Measurements from ENCODE around the gene STEAP3.

STEAP3 gene

DNA sequence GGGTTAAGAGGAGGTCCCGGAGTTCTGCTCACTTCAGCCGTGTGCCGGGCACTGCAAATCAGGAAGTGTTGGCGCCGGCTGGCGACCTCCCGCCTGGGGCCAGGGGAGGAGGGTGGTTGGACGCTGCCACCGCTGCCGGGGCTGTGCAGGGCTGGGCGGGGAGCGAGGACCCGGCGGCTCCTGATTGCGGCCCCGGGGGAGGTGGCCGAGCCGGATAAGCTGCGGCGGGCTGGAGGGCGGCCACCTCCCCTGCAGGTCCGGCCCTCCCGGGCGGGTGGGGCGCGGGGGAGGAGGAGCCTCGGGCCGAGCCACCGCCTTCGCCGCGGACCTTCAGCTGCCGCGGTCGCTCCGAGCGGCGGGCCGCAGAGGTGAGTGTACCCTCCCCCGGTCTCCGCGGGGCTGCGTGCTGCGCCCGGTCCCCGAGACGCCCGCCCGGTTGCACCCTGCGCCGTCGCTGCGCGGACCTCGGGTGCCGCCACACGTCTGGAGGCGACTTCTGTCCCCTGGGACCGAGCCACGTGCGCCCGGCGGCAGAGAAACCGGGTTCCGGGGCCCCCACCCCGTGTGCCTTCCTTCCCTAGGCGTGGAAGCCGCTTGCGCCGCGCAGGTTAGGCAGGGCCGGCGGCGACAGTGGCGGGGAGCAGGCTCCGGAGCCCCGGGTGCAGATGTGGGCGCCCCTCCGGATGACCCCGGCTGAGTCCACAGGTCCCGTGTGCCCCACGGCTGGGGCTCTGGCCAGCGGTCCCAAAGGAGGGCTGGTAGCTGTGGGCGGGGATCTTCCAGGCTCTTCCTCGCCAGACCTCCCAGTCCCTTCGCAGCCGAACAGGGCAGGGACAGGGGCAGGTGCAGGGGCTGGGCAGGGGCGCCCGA is at the start of gene STEAP3:
Gene STEAP3 (plus strand): TSS at position 314 of the 870 bp plus-strand sequence. CDS start 7,179 bp downstream, outside the sequence.
- peak; percentile 77 for DNase-seq (ENCODE audit: low spot score)

- peak; percentile 34 for DNase-seq (ENCODE audit: low spot score)
Measured at GRCh38 chr2:119174216-119174992, 49.2 kb upstream of the STEAP3 start.

GRCh38 chr2:119174993-119175347 is 48.7 kb upstream of the STEAP3 start:
- DNase-seq (ENCODE audit: low spot score) = no peak

DNA sequence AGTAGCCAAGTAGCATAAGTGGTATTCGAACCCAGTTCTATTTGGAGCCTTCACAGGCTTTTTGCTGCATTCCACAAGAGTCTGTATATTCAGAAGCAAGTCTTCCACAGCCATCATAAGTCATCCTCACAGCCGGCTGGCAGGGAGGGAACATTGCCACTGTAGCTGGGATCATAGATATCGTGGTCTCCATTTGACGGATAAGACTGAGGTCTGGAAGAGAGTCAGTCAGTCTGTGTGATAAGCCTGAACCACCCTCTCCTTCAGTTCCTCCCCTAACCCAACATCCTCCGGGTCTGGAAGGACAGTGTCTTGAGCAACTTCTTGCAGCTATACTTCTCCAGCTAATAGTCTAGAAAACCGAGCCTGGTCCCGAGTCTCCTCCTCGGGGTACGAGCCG is 48.1 kb upstream of the STEAP3 start:
- no peak for DNase-seq (ENCODE audit: low spot score)

DNA sequence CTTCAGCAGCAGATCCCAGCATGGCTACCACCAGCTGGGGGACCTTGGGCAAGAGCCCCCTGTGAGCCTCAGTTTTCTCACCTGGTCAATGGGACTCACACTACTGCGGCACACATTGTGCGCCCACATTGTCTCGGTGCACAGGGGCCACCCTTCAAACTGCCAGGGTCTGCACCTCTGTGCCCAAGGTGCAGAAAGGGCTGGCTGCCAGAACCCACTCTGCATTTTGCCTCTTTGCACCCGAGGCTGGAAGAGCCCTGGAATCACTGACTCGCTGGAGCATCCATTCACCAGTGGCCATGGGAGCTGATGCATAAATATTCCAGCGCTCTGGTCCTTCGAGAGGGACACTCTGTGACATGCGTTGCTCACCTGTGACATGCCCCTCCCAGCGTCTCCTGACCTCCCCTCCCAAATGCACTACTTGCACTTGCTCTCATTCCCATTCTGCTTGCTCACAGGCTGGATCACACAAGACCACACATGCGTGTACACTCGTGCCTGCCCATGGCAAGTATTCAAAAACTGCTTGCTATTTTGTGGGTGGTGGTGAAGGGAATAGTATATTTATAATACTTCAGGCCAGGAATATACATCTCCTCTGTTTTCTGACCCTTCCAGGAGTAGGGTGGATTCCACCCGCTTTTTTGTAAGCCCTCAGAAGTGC is 46.3 kb upstream of the STEAP3 start:
- no peak for DNase-seq (ENCODE audit: low spot score)

GRCh38 chr2:119177838-119178190 is 45.8 kb upstream of the STEAP3 start:
- DNase-seq (ENCODE audit: low spot score) = no peak

- DNase-seq (ENCODE audit: low spot score) = no peak
Measured at GRCh38 chr2:119178776-119179175, 44.9 kb upstream of the STEAP3 start.

- DNase-seq (ENCODE audit: low spot score) = no peak
Measured at GRCh38 chr2:119179202-119179601, 44.4 kb upstream of the STEAP3 start.

DNA sequence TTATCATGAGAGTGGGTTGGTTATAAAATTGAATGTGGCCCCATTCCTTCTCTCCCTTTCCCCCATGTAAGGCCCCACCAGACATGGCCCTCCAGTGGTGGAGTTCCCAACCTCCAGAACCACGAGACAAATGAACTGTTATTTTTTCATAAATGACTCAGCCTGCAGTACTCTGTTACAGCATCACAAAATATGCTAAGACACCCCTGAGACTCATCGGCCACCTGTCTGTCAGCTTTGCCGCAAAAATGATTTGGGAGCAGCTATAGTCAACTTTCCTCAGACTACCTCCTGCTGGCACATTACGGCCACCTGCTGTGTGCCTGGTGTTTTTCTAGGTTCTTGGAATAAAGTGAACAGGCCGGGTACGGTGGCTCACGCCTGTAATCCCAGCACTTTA is 43.6 kb upstream of the STEAP3 start:
- no peak for DNase-seq (ENCODE audit: low spot score)

DNA sequence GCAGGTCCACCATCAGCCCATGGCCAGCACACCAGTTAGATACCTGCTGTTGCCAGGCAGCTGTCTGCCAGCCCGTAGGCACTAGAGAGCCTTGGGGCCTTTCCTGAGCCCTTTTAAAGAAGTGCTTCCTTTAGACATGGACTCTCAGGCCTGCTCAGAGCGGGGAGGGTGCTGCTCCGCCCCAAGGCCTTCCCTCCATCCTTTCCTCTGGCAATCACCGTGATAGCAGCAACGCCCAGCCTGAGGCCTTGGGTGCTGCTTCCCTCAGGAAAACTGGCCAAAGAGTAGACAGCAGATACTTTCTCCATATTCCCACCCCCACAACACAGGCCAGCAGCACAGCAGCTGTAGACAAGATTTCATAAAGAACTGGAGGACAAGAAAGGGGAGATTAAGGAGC is 42.7 kb upstream of the STEAP3 start:
- no peak for DNase-seq (ENCODE audit: low spot score)

GRCh38 chr2:119181391-119181790 is 42.2 kb upstream of the STEAP3 start:
- no peak for DNase-seq (ENCODE audit: low spot score)

GRCh38 chr2:119181791-119182445 is 41.7 kb upstream of the STEAP3 start:
- no peak for DNase-seq (ENCODE audit: low spot score)

DNA sequence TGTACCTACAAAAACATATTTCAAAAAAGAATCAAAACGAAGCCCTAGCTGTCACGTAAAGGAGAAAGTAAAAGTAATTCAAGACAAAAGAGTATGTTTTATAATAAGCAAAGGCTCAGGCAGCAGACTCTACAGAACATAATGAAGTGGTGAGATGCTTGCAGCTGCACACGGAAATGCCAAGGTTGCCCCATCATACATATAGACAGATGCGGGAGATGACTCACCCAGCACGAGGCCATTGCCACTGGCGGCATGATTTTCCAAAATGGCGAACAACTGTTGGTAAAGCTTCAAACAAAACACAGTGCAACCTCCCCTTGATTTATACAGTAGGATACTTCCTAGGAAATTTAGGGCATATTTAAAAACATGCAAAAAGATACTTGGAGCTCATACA is 39.1 kb upstream of the STEAP3 start:
- DNase-seq (ENCODE audit: low spot score) = peak; percentile 43

DNA sequence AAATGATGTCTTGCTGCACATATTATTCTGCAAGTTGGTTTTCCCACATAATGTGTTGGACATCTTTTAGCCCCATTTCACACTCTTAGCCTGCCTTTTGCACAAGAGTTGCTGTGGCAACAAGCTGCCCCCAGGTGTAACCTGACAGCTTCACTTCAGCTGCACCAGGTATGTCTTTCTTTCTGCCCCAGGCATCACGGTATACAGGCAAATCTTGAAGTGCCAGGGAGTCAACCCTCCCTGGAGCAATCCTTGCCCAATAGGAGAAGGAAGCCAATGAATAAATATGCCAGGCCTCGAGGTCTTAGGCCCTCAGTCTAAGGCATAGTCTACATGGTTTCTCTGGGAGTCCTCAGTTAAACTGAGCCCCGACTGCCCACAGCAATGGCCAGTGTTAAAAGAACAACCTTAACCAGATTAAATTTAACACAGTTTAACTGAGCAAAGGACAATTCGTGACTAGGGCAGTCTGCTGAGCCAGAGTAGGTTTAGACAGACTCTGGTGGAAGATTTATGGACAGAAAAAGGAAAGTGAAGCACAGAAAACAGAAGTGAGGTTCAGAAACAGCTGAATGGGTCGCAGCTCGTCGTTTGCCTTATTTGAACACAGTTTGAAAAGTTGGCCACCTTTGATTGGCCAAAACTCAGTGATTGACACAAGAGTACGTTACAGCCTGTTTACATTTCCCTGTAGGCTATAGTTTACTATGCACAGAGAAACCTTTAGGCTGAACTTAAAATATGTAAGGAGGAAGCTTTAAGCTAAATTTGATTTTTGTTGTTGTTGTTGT is 33.1 kb upstream of the STEAP3 start:
- DNase-seq (ENCODE audit: low spot score) = no peak

DNA sequence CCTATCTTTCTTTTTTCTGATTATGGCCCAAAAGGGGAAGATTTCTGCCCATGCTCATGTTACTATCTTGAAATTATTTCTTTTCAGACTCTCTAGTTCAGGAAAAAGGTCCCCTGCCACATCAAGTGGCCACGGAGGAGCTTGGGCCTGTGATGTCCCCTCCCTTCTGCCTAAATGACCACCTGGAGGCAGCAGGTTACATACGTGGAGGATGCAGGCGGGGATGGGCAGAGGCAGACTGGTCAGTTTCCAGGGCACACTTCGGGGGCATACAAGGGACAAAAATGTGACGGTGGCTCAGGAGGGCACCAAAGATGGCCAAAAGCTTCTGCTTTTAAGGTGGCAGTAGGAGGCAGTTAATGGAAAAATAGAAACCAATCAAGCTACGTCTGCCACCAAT is 30.7 kb upstream of the STEAP3 start:
- DNase-seq (ENCODE audit: low spot score) = no peak

- DNase-seq (ENCODE audit: low spot score) = no peak
Measured at GRCh38 chr2:119195001-119195400, 28.6 kb upstream of the STEAP3 start.

DNA sequence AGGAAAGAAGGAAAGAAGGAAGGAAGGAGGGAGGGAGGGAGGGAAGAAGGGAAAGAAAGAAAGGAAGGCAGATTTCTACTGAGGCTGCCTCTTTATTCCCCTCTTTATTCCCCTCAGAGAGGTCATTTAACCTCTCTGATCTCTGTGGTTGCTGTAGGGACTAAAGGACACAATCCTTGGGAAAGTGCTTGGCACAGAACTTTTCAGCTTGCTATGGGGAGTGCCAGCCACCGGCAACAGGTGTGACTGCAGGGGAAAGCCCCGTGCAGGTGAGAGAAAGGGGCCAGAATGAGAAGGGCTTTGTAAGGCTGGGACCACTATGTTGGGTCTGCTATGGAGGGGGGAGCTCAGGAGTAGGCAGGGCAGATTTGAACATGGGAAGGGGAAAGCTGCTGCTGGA is 27.7 kb upstream of the STEAP3 start:
- no peak for DNase-seq (ENCODE audit: low spot score)

DNA sequence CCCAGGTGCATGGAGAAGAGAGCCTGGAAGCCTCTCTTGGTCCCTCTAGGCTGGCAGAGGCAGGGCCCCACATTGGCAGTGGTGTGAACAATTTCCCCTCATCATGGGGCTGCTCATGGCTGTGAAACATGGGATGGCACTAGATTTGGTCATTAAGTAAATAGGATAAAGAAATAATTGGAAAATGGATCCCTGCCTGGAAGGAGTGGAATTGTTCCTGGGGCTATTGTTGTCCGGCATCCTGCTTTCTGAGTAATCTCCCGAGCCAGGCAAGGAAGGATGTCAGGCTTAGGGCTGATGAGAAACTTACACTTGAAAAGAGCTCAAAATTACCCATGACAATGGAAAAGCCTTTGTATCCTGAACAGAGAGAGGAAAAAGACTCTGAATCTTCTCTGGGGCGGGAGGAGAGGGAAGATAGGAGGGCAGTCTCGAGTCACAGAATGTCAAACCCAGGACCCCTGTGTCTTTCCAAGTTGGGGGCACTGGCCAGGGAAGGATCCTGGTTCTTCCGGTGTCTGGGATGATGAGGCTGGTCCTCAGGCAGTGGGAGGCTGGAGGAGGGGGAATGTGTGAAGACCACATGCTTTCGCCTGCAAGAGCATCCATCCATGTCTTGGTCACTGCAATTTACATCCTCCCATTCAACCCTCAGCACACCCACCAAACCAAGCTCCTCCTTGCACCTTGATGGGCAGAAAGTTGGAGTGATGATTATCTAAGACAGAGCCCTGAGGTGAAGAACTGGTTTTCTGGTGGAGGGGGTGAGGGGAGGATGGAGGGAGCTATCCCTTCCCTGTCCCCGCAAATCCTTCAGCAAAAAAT is 27.1 kb upstream of the STEAP3 start:
- no peak for DNase-seq (ENCODE audit: low spot score)

- DNase-seq (ENCODE audit: low spot score) = no peak
Measured at GRCh38 chr2:119197126-119197405, 26.6 kb upstream of the STEAP3 start.

- DNase-seq (ENCODE audit: low spot score) = no peak
Measured at GRCh38 chr2:119197529-119198239, 25.9 kb upstream of the STEAP3 start.

Data from RKO (cell line).